Prostate gland (tissue), 2 donors: ENCODE results near the gene ARPC1A. TPM values are rescaled to one million over a fixed set of nuclear protein-coding genes. Genes with fewer than 3 reads are reported as not detected.

Experiments used
- DNase-seq: peaks from one replicate; pipeline ENCODE4 v3.0.0-alpha.2; 2019; ENCODE audit warnings: low spot score
- H3K27ac ChIP-seq, 2 donors: fragments of 200-600 bp; sonication (generic); 2 replicates each; pipeline ENCODE4 v1.5.1; 2017 to 2019
- H3K27me3 ChIP-seq: fragments of 200-600 bp; sonication (generic); replicated peaks from 2 replicates; pipeline ENCODE4 v1.5.1; 2019; ENCODE audit not compliant: insufficient read depth
- H3K36me3 ChIP-seq, 2 donors: fragments of 200-600 bp; sonication (generic); 1 replicate in 1 of 2; 2 replicates in 1 of 2; pipeline versions ENCODE4 v1.5.1 to v1.8.1; 2017 to 2019
- H3K4me1 ChIP-seq: fragments of 200-600 bp; sonication (generic); replicated peaks from 2 replicates; pipeline ENCODE4 v1.5.1; 2019
- H3K4me3 ChIP-seq, 2 donors: fragments of 200-600 bp; sonication (generic); 2 replicates each; pipeline ENCODE4 v1.5.1; 2017 to 2019
- H3K9me3 ChIP-seq: fragments of 200-600 bp; sonication (generic); 2 replicates; pipeline ENCODE4 v1.5.1; 2017
- CTCF ChIP-seq, 4 experiments: fragments of 200-600 bp in 2 of 4; fragments of 450-650 bp in 2 of 4; sonication (generic) in 2 of 4; IDR thresholded peaks; 1 replicate in 3 of 4; 2 replicates in 1 of 4; pipeline ENCODE4 v1.5.1; 2016 to 2019; ENCODE audit warnings: antibody characterized with exemption in 4 of 4, mild to moderate bottlenecking in 2 of 4, moderate library complexity in 2 of 4
- POLR2A ChIP-seq: fragments of 450-650 bp; IDR thresholded peaks from one replicate; pipeline ENCODE4 v1.6.1; 2016; ENCODE audit warnings: antibody characterized with exemption, mild to moderate bottlenecking
- POLR2AphosphoS5 ChIP-seq: sonication (generic); formaldehyde crosslinking; IDR thresholded peaks from one replicate; pipeline ENCODE4 v1.6.1; 2017; ENCODE audit warnings: antibody characterized with exemption
- WGBS: methylation state at CpG from one replicate; pipeline ENCODE4 v1.1.5; 2018; 5-methylcytosine and 5-hydroxymethylcytosine counted together
- intact Hi-C: fragments of 100-400 bp; cut with DNase I; formaldehyde crosslinking; loops from one replicate; pipeline ENCODE4 v1.14.2; 2022
- total RNA-seq, 2 donors: library from RNA; depleted of rRNA; stranded (reverse); fragments of >200 nt; gene quantifications; one replicate each; pipeline ENCODE4 v1.1.0, GENCODE V29; 2016

ARPC1A gene
- total RNA-seq, 2 donors from 2014 or later: 119 to 136 TPM

DNA sequence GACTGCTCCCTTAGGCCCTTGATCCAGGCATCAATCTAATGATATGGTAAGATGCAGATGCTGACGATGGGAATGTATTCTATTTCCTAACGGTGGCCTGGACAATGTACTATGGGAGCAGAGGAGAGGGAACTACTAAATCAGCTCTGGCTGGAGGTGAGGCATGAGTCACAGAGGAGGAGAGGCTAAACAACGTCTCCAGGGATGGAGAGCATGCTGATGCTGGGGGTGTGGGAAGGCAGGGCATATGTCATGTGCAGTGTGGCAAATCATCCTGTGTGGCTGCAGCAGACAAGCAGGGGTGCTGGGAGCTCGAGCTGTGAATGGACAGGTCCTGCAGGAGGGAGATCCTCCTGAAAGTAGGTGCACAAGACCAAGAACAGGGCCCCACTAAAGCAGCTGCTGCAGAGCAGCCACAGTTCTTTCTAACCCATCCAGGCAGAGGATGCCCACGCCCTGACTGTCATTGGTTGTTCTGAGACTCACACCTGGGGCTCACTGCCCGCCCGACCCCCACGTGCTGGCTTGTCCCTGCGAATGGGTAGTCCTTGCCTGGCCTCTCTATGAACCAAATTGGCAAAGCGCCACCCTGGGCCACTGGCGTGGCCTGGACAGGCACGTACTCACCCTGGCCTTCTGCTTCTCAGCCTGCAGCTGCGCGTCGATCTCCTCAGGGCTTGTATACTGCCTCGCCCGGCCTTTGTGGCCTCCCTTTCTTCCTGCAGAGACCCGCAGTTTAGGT, 78.7 kb downstream of the ARPC1A start:
- WGBS: 76% methylated on average over 18 of the region's 18 CpGs
- Histone ChIP-seq H3K27me3 (no peaks in the 10 kb centered on the region), H3K4me3 (no peak overlapping the region), H3K9me3 (no peaks in the 10 kb centered on the region), H3K36me3 (peaks cover 4 to 18% of the 10 kb centered on the region in 2 donors), H3K4me1 (peaks cover 4% of the 10 kb centered on the region), H3K27ac (no peak overlapping the region)
- intact Hi-C loops: loop anchor here (10.0 kb wide), 1 partner anchor 260 kb away; the partner anchor contains the start of gene SMURF1
- no peak for TF ChIP-seq POLR2AphosphoS5
- no peak for TF ChIP-seq CTCF (IDR thresholded peaks at IDR 0.05)
- no peak for TF ChIP-seq POLR2A
- DNase-seq: no peak

DNA sequence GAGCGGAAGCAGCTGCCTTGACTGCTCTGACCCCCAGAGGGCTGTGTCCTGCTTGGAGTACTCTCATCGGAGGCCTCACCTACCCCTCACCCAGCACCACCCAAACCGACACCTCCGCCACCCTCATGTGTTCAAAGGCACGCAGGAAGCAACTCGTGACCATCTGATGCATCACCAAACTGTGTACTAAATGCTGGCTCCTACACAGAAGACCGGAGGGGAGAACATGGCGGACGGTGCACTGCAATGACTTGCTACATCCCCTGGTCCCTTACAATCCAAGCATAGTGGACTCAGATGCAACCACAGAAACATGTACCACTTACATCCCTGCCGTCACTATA, 79.3 kb downstream of the ARPC1A start:
- peaks cover 4 to 12% of the 10 kb centered on the region in 2 donors for H3K36me3 ChIP-seq
- WGBS: 94% methylated on average over 10 of the region's 10 CpGs

GRCh38 chr7:99406557-99406956, 80.9 kb downstream of the ARPC1A start:
- TF ChIP-seq POLR2A (no peak), POLR2AphosphoS5 (no peak), CTCF (IDR thresholded peaks at IDR 0.05) (no peak)
- no peaks in the 10 kb centered on the region for H3K27me3 ChIP-seq
- 79% methylated on average over 1 of the region's 1 CpG for WGBS
- intact Hi-C loops: loop anchor here (5.0 to 10.0 kb wide), 2 partner anchors 34 to 262 kb away; partner anchors contain the start of genes ARPC1B and SMURF1
- no peak for DNase-seq
- no peak overlapping the region for H3K27ac ChIP-seq
- H3K4me1 ChIP-seq: peaks cover 11% of the 10 kb centered on the region
- no peaks in the 10 kb centered on the region for H3K9me3 ChIP-seq
- H3K4me3 ChIP-seq: no peak overlapping the region
- peaks cover 0 to 5% of the 10 kb centered on the region in 2 donors for H3K36me3 ChIP-seq

More for the DNA sequence above, 79.3 kb downstream of the ARPC1A start:
- H3K27ac ChIP-seq: no peak overlapping the region
- no peak overlapping the region for H3K4me3 ChIP-seq
- H3K4me1 ChIP-seq: peaks cover 8% of the 10 kb centered on the region
- no peak for DNase-seq
- H3K27me3 ChIP-seq: no peaks in the 10 kb centered on the region
- H3K9me3 ChIP-seq: no peaks in the 10 kb centered on the region
- no peak for TF ChIP-seq CTCF (IDR thresholded peaks at IDR 0.05)
- no peak for TF ChIP-seq POLR2A
- TF ChIP-seq POLR2AphosphoS5: no peak
- intact Hi-C loops: loop anchor here (5.0 to 10.0 kb wide), 2 partner anchors 33 to 260 kb away; partner anchors contain the start of genes ARPC1B and SMURF1

DNA sequence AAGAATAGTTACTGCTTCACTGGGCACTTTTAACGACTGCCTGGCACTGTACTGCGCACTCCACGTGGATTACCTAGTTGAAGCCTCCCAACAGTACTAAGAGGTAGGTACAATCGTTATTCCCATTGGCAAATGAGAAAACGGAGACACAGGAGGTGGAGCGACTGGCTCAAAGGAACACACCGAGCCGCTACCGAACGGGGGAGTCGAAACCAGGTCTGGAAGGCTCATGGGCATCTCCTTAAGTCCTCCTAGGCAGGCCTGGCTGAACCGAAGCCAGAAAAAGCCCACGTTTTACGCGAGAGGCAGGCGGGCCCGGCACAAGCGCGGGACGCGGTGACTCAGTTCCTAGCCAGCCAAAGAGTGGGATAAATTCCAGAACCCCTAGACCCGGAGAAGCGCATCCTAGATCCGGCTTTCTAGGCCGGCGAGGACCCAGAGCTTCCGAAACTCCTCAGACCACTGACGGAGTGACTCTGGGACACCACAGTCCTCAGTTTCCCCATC, 82.2 kb downstream of the ARPC1A start:
- Histone ChIP-seq H3K36me3 (peaks cover 4 to 14% of the 10 kb centered on the region in 2 donors), H3K9me3 (no peaks in the 10 kb centered on the region), H3K27ac (peak overlapping the region; percentile 93 to 98), H3K27me3 (no peaks in the 10 kb centered on the region), H3K4me1 (peaks cover 11% of the 10 kb centered on the region), H3K4me3 (peak overlapping the region; percentile 85 to 87)
- WGBS: under 1% methylated on average over 28 of the region's 28 CpGs
- DNase-seq: no peak
- TF ChIP-seq POLR2AphosphoS5: no peak
- no peak for TF ChIP-seq CTCF (IDR thresholded peaks at IDR 0.05)
- no peak for TF ChIP-seq POLR2A
- intact Hi-C loops: loop anchor here (5.0 to 10.0 kb wide), 2 partner anchors 36 to 263 kb away; partner anchors contain the start of genes ARPC1B and SMURF1
